K562 (cell line): ENCODE measurements around the gene PPP1CC. TPM values are rescaled to one million over a fixed set of nuclear protein-coding genes. Genes with fewer than 3 reads are reported as not detected.

Experiments used
- AFF4 ChIP-seq: sonication (generic); formaldehyde crosslinking; IDR thresholded peaks from 2 replicates; pipeline ENCODE4 v1.8.0; 2023; ENCODE audit warnings: mild to moderate bottlenecking, missing genetic modification reagents
- CBFA2T3 ChIP-seq: fragments of 450-650 bp; IDR thresholded peaks from 2 replicates; pipeline ENCODE4 v1.6.1; 2017
- EP300 ChIP-seq: IDR thresholded peaks from 2 replicates; pipeline ENCODE4 v1.6.1; 2012; ENCODE audit warnings: low read length, improper control_type of control experiment
- IRF9 ChIP-seq: fragments of 450-650 bp; IDR thresholded peaks from 2 replicates; pipeline ENCODE4 v1.6.1; 2016; ENCODE audit warnings: missing biosample characterization, missing genetic modification characterization
- PBX2 ChIP-seq, 2 experiments: IDR thresholded peaks in 1 of 2; conservative IDR thresholded peaks in 1 of 2; 2 replicates each; pipeline ENCODE4 v1.6.1; 2016; ENCODE audit warnings: low read depth in 2 of 2, mild to moderate bottlenecking in 1 of 2, missing compliant biosample characterization in 1 of 2, missing genetic modification characterization in 1 of 2, moderate library complexity in 1 of 2
- SPI1 ChIP-seq: IDR thresholded peaks from 2 replicates; pipeline ENCODE4 v1.6.1; 2011; ENCODE audit warnings: low read depth, low read length, control low read depth, borderline replicate concordance
- THRB ChIP-seq: fragments of 450-650 bp; formaldehyde crosslinking; conservative IDR thresholded peaks from 2 replicates; pipeline ENCODE4 v1.4.0; 2022; ENCODE audit warnings: mild to moderate bottlenecking, missing genetic modification characterization
- UBTF ChIP-seq, 2 experiments: IDR thresholded peaks; 2 replicates each; pipeline ENCODE4 v1.6.1; 2012; ENCODE audit warnings: improper control_type of control experiment in 2 of 2, low read depth in 2 of 2, low read length in 2 of 2, borderline replicate concordance in 1 of 2
- ZBTB17 ChIP-seq: fragments of 450-650 bp; formaldehyde crosslinking; IDR thresholded peaks from 2 replicates; pipeline ENCODE4 v1.4.0; 2020; ENCODE audit warnings: mild to moderate bottlenecking
- ZNF518B ChIP-seq: fragments of 250-450 bp; sonication (Bioruptor Pico); IDR thresholded peaks from 2 replicates; pipeline ENCODE4 v1.5.0; 2021; ENCODE audit warnings: mild to moderate bottlenecking, moderate library complexity
- polyA plus RNA-seq, 8 experiments: library from polyadenylated mRNA; depleted of rRNA in 4 of 8; stranded (reverse) in 5 of 8; unstranded in 3 of 8; fragments of >200 nt; fragmentation: Nextera tagmentation in 2 of 8; fragmentation: Illumina TruSeq in 1 of 8; extraction: Ambion mirVana in 2 of 8; extraction: Trizol in 1 of 8; gene quantifications; 2 replicates each; pipeline versions ENCODE4 v1.2.1 to v1.2.3, GENCODE V29; 2011 to 2014; ENCODE audit warnings: inconsistent platforms in 1 of 8, missing spikeins in 1 of 8
- total RNA-seq, 7 experiments: library from RNA; depleted of rRNA in 6 of 7; stranded (reverse); fragments of >200 nt in 6 of 7; fragmentation: Illumina TruSeq in 2 of 7; extraction: Trizol in 2 of 7; gene quantifications; 2 replicates each; pipeline versions ENCODE4 v1.2.1 to v1.2.3, GENCODE V29; 2011 to 2021; ENCODE audit warnings: low replicate concordance in 1 of 7

The PPP1CC gene
- total and polyA plus RNA-seq, 9 of the 15 experiments (the other 6 are each of a cell fraction or from before 2014, with no cell fraction given): 67.4 to 286 (median 195) TPM

- TF ChIP-seq PBX2 (CRISPR knock-in tag; IDR thresholded peaks at IDR 0.05; ENCODE audit: low read depth) (no peak), PBX2 (tag; conservative IDR thresholded peaks at IDR 0.05; ENCODE audit: low read depth) (0 out of 2 replicates have a peak, but pooled peaks have one; percentile 21), THRB (CRISPR knock-in tag) (0 out of 2 replicates have a peak, but pooled peaks have one; percentile 56), UBTF (IDR thresholded peaks at IDR 0.05; ENCODE audit: borderline replicate concordance in 1 of 2, low read depth in 2 of 2, low read length in 2 of 2) (peak in 1 of 2 experiments; percentile 46; a peak in 1 of 4 replicates), EP300 (peak; percentile 35), IRF9 (tag) (no peak), ZNF518B (no peak), AFF4 (CRISPR knock-in tag) (no peak), ZBTB17 (CRISPR knock-in tag) (peak; percentile 42; the same call in 1 of the 2 replicates), CBFA2T3 (peak; percentile 54), SPI1 (peak; percentile 47; the same call in 1 of the 2 replicates)
Observed at GRCh38 chr12:110694330-110694901, 48.3 kb downstream of the PPP1CC start (continued).
